ENCODE data around the gene HECA.
"Not testable (repeated sequence)": the region's sequence is repeated elsewhere in the genome, so short reads cannot be mapped to it uniquely, and the experiment has no call there.

Gene HECA, protein sequence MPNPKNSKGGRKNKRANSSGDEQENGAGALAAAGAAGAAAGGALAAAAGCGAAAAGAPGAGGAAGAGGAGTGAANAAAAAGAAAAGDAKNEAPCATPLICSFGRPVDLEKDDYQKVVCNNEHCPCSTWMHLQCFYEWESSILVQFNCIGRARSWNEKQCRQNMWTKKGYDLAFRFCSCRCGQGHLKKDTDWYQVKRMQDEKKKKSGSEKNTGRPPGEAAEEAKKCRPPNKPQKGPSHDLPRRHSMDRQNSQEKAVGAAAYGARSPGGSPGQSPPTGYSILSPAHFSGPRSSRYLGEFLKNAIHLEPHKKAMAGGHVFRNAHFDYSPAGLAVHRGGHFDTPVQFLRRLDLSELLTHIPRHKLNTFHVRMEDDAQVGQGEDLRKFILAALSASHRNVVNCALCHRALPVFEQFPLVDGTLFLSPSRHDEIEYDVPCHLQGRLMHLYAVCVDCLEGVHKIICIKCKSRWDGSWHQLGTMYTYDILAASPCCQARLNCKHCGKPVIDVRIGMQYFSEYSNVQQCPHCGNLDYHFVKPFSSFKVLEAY

DNA sequence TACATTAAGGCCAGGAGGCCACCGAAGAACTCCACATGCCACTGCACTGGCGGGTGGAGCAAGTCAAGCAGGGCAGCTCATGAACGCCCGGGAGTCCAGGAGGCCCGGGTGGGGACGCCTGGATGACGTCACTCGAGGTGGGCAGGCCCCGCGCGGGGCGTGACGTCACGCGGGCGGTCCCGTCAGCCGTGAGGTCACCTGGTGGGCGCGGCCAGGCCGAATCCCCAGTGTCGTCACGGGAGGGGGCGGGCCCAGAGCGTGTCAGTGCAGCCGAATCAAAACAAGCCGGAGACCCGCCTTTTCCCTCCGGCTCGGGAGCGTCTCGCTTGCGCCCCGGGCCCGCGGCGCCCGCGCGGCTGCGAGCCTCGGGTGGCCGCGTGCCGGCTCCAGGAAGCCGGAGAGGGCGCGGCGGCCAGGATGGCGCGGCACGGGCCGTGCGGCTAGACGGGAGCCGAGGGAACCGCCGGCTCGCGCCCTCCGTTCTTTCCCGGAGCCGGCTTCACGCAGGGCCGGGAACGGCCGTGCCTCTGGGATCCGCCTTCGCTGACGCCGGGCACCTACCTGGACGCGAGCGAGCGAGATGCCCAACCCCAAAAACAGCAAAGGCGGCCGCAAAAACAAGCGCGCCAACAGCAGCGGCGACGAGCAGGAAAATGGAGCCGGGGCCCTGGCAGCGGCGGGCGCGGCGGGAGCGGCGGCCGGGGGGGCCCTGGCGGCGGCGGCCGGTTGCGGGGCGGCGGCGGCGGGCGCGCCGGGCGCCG lies at the start of gene HECA:
HECA (plus strand) TSS at position 264 of the 761 bp plus-strand sequence; CDS start at position 581, 317 bp downstream.
- DNase-seq, result peak; percentile 81 to 86

DNA sequence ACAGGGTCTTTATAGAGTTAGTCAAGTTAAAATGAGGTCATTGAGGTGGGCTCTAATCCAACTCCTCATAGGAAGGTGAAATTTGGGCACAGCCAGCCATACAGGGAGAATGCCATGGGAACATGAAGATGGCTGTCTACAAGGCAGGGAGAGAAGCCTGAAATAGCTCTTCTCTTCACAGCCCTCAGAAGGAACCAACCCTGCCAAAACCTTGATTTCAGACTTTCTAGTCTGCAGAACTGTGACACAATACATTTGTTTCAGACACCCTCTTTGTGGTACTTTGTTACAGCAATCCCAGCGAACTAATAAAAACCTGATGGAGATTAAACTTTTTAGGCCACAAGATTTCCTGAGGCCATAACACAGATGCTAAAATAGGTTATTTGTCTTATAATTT lies 43.1 kb upstream of the HECA start:
- DNase-seq, result no peak

DNA sequence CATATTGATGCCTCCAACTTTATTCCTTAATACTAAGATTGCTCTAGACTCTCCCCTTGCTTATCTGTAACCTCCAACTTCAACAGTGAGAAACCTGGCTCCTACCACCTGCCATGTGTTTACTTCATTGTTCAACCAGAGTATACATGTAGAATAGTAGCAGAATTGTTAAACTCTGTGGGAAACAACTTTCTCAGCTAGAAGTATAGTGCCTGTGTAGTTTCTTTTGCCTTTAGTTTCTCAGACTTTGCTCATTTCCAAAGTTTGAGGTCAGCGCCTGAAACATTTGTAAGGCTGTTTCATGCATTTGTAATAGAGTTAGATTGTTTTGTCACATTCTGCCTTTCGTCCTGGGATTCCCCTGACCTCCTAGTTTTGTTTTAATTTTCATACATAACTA lies 34.9 kb upstream of the HECA start:
- DNase-seq, result no peak

DNA sequence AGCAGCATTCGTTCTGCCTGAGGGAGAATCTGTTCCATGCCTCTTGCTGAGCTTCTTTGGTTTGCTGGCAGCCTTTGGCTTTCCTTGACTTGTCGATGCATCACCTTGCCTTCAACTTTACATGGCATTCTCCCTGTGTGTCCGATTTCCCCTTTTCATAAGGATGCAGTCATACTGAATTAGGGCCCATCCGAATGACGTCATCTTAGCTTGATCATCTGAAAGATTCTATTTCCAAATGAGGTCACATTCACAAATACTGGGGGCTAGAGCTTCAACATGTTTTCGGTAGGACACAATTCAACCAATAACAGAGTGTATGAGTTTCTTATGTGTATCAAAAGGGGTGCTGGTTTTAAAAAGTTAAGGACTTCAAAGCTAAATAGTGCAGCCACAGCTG lies 27.8 kb upstream of the HECA start:
- DNase-seq, result no peak

DNA sequence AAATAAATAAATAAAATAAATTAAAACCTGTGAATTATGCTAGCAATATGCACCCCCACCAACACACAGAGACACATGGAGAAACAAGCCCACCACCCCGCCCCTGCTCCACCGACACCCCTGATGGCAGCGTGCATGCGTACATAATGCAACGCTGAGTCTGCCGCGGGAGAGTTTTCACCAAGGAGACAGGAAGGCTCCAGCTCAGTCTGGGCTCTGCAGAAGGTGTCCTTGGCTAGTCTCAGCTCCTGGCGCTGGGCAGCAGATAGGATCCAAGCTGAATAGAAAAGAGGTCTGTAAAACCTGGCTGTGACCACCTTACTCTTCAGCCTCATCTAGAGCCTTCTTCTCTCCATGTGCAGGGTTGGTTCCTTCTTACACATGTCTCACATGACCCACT lies 26.5 kb upstream of the HECA start:
- no peak for DNase-seq

DNA sequence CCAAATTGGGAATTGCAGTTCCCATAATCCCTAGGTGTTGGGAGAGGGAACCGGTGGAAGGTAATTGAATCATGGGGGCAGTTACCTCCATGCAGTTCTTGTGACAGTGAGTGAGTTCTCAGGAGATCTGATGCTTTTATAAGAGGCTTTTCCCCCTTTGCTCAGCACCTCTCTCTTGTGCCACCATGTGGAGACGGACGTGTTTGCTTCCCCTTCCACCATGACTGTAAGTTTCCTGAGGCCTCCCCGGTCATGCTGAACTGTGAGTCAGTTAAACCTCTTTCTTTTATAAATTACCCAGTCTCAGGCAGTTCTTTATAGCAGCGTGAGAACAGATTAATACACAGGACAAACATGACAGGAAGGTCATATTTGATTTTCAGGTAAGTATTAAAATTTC lies 25.3 kb upstream of the HECA start:
- no peak for DNase-seq

DNA sequence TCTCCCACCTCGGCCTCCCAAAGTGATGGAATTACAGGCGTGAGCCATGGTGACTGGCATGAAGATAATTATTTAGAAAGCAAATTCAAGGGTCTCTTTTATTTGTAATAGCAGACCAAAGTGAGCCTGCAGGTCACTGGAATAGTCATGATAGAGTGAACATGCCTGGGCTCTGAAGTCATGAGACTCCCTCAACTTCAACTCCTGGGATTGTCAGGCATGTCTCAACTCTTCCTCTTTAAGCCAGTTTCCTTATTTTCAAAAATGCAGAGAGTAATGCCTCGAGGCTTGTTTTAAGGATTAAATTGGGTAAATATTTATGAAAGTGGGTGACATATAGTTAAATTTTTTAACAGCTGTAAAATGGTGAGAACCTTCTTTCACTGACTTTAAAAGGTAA lies 22.7 kb upstream of the HECA start:
- DNase-seq, result no peak

DNA sequence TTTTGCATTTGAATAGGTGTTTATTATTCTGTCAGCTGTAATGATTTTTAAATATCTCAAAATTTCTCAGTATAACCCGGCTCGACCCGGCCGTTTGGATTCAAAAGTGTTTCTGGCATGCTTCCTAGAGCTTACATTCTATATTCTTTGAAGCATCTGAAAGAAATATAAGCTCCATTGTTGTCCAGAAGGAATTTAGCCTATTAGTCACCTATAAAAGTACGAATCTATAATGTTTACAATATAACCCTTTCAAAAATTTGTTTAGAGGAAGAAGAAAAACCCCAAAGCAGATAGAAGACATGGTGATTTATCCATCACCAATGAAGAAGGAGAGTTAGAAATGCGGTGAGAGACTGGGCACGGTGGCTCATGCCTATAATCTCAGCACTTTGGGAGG lies 22.3 kb upstream of the HECA start:
- DNase-seq, result no peak

DNA sequence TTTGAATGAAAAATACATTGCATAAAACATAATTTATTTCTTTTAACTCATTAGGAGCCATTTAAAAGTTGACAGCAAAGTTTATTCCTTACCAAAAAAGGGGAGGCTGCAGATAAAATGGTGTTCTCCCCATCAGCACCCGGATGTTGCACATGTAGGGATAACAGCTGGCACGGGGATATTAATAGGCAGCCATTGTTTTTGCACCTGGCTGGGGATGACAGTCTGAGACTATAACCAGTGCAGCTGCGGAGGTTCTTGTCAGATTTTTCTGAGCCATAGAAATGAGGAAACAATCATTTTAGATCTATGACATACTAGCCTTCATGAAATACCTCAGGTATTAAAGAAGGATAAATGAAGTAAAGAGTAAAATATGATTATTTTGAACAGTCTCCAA lies 20.1 kb upstream of the HECA start:
- peak; percentile 80 to 94 for DNase-seq

DNA sequence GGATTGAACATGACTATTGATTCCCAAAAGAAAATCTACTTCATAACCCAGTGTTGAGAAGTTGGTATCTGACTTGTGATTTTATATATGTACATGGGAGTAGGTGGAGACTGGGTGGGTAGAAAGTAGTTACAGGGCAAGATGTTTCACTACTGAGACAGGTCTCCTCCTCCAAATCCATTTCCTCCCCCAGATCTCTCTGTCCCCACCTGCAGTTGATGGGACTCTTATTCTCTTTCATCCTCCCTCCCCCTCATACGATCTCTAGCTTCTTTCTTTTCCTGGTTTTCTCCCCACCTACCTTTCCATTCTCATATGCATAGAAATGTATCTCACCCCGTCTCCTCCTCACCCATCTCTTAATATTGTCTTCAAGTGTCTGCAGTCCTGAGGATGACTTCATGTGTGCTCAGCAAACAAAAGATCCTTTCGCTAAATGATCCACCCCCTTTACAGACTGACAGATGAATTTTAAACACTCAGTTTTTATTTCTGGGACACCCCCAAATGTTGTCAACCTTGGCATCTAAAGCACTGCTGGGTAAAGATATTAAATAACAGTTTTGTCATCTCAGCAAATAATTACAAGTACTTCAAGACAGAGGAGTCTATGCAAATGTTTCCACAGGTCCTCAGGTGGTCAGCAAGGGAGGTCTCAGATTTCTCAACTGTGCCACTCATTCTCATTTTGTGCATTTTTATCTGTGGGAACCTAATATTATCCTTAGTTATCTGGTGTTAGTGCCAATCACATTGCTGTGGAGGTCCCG lies 18.7 kb upstream of the HECA start:
- DNase-seq, result no peak

DNA sequence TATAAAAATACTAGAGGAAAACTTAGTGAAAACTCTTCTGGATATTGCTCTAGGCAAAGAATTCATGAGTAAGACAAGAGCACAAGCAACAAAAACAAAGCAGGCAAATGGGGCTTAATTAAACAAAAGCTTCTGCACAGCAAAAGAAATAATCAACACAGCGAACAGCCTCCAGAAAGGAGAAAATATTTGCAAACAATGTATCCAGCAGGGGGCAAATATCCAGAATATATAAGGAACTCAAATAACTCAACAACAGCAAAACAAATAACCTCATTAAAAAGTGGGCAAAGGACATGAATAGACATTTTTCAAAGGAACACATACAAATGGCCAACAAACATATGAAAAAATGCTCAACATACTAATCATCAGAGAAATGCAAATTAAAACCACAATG lies 17.1 kb upstream of the HECA start:
- no peak for DNase-seq

DNA sequence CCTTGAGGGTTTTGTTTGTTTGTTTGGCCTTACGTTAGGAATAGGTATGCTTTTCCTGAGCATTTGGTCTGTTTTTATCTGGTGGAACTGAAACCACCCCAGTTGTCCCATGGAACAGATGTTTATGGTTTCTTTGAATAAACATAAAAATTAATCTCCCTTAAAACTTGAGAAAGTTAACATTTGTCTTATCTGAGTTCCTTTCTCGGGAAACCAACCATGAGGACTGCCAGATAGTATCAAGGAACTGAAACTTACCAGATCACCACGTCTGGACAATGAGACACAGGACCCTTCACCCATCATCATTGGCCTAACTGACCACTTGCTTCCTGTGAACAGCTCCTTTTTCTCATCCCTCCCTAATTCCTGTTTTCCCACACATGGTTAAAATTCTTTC lies 15.3 kb upstream of the HECA start:
- no peak for DNase-seq

DNA sequence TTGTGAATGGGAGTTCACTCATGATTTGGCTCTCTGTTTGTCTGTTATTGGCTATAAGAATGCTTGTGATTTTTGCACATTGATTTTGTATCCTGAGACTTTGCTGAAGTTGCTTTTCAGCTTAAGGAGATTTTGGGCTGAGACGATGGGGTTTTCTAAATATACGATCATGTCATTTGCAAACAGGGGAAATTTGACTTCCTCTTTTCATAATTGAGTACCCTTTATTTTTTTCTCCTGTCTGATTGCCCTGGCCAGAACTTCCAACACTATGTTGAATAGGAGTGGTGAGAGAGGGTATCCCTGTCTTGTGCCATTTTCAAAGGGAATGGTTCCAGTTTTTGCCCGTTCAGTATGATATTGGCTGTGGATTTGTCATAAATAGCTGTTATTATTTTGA lies 12.1 kb upstream of the HECA start:
- DNase-seq, result not testable (repeated sequence)

DNA sequence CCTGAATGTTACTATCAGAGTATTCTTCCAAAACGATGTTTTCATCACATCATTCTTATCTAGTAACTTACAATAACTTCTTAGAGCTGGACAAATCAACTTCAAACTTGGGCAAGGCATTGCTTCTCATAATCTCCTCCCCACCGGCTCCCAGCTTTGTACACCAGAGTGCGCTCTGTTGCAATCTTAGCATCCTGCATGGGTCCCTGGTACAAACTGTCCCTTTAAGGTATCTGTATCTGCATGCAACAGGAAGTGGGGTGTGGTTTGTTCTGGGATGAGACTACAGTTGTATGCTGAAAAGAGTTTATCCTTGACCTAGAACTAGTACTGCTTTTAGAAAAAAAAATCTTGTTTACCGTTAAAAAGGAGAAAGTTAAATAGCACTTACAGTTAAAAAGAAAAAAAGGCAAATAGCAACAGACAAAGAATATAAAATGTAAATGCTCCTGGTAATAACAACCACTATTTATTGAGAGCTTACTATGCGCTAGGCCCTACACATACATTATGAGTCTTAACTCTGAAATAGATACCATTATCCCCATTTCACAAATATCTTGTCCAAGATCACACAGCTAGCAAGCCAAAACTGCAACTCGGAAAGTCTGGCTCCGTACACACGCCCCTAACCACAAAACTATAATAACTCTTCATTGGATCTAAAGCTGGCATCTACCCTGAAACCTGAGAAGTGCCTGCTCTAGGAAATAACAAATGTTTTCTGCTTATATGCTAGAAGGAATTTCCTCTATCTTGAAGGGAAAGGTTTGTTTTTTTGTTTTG lies 9.8 kb upstream of the HECA start:
- peak in 1 of 2 experiments; percentile 46 for DNase-seq

DNA sequence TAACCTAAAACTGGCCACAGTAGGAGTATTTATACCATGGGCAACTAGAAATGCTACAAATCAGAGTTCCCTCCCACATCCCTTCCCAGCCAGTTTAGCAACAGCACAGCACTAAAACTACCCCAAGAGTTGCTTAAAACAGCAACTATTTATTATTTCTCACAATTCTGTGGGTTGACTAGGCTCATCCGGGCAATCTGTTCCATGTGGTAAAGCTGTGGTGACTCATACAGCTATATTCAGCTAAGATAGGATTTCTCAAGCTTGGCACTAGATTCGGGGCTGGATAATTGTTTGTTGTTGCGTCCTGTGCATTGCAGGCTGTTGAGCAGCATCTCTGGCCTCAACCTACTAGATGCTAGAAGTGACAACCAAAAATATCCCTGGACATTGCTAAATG lies 8.6 kb upstream of the HECA start:
- DNase-seq, result no peak

DNA sequence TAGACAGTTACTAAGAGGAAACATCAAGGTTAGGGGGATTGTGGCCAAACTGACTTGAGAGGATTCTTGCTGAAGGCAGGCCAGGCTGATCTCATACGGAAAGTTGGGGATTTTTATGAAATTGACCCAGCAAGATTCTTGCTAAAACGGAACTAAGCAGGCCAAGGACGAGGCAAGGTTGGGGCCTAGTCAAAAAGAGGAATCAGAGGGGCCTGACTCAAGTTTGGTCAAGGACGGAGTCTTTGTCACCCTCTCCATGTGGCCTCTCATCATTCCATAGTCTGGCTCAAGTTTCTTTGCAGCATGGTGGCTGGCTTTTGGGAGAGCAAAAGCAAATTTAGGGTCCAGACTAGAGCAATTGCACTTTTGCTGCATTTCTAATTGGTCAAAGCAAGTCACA lies 7.9 kb upstream of the HECA start:
- DNase-seq, result no peak

DNA sequence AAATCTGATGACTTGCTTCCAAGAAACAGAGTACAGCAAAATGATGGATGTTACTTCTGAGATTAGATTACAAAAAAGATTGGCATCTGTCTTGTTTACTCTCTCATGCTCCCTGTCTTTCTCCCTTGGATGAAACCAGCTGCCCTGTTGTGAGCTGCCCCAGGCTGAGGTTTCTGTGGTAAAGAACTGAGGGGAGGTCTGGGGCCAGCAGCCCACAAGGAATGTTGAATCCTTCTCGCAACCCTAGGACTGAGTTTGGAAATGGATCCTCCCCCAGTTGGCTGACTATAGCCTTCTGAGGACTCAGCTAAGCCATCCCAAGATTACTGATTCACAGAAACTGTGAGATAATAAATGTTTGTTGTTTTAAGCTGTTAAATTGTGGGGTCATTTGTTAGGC lies 5.6 kb upstream of the HECA start:
- DNase-seq, result no peak

DNA sequence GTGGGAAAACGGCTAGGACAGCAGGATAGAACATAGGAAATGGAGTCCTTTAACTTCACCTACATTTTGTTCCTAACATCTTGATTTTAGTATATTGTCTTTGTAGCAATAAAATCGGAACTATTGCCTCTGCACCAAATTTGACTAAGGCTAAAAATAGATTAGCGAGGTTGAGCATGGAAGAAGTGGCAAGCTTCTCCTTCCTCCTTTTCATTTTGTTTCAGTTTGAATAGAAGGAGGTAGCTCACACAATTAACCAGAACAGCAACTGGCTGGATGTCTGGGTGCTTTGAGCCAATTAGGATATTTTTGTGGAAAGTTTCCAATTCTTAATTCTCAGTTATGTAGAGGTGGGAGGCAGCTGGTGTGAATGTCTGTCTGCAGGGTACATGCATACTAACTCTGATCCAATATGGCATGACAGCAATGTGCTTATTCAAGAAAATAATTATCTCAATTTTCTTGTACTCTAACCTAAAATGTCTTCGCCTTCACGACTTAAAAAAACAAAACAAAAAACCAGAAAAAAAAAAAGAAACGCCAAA lies 3.1 kb upstream of the HECA start:
- no peak for DNase-seq

DNA sequence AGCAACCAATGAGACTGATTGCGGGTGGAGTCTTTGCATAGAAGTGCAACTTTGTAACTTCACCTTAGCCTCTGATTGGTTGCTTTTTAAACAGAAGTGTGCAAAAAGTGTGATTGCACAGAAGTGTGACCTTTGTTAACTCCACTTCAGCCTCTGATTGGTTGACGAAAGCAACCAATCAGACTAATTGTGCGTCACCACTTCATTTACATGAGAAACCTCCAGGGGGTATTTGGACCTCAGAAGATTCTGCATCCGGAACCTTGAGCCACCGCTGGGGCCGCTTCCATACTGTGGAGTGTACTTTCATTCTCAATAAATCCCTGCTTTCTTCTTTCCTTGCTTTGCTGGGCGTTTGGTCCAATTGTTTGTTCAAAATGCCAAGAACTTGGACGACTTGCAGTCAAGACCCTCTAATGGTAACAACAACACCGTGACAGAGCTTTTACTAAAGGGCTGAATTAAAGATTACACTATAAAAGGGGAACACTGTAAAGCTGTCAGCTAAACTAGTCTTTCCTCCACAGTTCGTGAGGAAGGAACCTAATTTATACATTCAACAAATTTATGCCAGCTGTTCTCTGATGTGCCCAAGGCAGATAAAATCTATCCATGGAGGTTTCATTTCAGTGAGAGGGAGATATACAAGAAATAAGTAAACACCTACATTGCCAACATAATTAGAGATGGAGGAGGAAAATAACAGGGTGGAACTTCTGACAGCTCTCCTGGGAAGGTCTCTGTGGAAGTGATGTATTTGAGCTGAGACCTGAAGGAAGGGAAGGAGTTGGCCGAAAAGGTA lies 1.4 kb upstream of the HECA start:
- DNase-seq, result peak in 1 of 2 experiments; percentile 28

DNA sequence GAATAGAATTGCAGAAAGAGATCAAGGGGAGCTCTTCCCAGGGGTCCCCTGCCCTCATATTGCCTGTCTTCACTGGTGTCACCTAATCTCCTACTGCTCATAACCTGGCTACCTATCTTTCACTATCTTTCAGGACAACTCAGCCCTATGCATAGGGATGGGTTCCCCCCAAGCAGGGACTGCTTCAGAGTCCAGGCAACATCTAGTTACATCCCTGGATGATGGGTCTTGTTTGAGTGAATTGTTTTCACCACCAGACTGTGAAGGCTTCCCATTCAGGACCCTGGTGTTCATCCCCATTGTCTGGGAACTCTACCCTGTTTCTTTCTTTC lies 850 bp upstream of the HECA start:
- DNase-seq, result no peak
